GM12865 (cell line): ENCODE data around the gene HPSE2.
"Not testable (repeated sequence)": the region's sequence is repeated elsewhere in the genome, so short reads cannot be mapped to it uniquely, and the experiment has no call there.

Experiments
- DNase-seq: peaks from one replicate; pipeline ENCODE4 v3.0.0; 2010; ENCODE audit warnings: low read depth
- H3K4me3 ChIP-seq: 2 replicates; pipeline ENCODE4 v1.5.1; 2011; ENCODE audit warnings: mild to moderate bottlenecking, low read depth, low read length, control low read depth
- TF ChIP-seq, protein P1 (sequence below): IDR thresholded peaks from 2 replicates; pipeline ENCODE4 v1.5.1; 2011; ENCODE audit warnings: low read length, control low read depth, low read depth, inconsistent platforms; ENCODE audit not compliant: insufficient read depth; ENCODE audit errors: missing control alignments

HPSE2 gene

DNA sequence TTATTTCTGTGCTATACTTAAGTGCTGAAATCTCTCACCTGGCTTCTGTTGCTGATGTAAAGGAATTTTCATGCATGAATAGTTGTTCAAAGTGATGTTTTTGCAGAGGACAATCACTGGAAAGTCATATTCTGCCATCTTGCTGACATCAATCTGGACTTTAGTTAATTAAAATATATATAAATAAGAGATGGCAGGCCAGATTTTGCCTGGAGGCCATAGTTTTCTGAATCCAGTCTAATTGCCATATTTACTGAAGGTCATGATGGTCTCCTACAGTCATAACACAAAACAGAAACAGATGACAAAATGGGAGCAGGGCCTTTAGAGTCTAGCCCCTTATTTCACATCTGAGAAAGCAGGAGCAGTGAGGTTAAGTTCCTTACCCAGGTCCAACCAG lies 228.2 kb downstream of the HPSE2 start:
- no peak overlapping the region for H3K4me3 ChIP-seq
- DNase-seq, result no peak
- TF ChIP-seq, protein P1, sequence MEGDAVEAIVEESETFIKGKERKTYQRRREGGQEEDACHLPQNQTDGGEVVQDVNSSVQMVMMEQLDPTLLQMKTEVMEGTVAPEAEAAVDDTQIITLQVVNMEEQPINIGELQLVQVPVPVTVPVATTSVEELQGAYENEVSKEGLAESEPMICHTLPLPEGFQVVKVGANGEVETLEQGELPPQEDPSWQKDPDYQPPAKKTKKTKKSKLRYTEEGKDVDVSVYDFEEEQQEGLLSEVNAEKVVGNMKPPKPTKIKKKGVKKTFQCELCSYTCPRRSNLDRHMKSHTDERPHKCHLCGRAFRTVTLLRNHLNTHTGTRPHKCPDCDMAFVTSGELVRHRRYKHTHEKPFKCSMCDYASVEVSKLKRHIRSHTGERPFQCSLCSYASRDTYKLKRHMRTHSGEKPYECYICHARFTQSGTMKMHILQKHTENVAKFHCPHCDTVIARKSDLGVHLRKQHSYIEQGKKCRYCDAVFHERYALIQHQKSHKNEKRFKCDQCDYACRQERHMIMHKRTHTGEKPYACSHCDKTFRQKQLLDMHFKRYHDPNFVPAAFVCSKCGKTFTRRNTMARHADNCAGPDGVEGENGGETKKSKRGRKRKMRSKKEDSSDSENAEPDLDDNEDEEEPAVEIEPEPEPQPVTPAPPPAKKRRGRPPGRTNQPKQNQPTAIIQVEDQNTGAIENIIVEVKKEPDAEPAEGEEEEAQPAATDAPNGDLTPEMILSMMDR, result no peak

- TF ChIP-seq, protein P1, result no peak
Observed at GRCh38 chr10:99005254-99005653, 230.4 kb downstream of the HPSE2 start.

DNA sequence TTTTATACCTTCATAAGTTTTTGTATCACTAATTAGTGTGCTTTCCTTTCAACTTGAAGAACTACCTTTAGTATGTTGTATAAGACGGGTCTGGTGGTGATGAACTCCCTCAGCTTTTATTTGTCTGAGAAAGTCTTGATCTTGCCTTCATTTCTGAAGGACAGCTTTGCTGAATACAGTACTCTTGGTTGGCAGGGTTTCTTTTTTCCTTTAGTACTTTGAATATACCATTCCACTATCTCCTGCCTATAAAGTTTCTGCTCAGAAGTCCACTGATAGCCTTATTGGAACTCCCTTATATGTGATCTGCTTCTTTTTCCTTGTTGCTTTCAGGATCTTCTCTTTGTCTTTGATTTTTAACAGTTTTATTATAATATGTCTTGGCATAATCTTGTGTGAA lies 230.9 kb downstream of the HPSE2 start:
- no peak overlapping the region for H3K4me3 ChIP-seq
- DNase-seq, result no peak
- TF ChIP-seq, protein P1, result no peak

More at GRCh38 chr10:99005254-99005653, 230.4 kb downstream of the HPSE2 start:
- no peak for DNase-seq
- no peak overlapping the region for H3K4me3 ChIP-seq

GRCh38 chr10:99002392-99002791 lies 233.3 kb downstream of the HPSE2 start:
- DNase-seq, result no peak
- TF ChIP-seq, protein P1, result no peak

DNA sequence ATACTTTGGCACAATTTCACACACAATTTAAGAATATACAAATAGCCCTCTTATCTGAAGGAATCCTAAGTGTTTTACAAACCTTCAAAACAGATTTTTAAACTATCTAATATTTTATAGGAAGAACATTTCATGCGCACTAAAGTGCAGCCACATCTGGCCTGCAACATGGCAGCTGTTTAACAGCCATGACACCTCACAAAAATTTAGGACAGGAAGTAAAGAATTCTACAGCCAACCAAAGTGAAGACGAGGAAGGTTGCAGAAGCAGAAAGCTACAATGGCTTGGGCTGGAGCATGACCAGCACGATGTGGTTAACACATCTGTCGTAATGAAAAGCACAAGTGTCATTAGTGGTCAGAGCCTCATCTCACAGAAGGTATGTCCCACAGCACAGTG lies 238.1 kb downstream of the HPSE2 start:
- TF ChIP-seq, protein P1, result no peak
- no peak overlapping the region for H3K4me3 ChIP-seq
- no peak for DNase-seq

More at GRCh38 chr10:99002392-99002791, 233.3 kb downstream of the HPSE2 start:
- no peak overlapping the region for H3K4me3 ChIP-seq

GRCh38 chr10:98994030-98994429 lies 241.6 kb downstream of the HPSE2 start:
- H3K4me3 ChIP-seq, result no peak overlapping the region
- DNase-seq, result peak; percentile 11
- TF ChIP-seq, protein P1, result no peak

DNA sequence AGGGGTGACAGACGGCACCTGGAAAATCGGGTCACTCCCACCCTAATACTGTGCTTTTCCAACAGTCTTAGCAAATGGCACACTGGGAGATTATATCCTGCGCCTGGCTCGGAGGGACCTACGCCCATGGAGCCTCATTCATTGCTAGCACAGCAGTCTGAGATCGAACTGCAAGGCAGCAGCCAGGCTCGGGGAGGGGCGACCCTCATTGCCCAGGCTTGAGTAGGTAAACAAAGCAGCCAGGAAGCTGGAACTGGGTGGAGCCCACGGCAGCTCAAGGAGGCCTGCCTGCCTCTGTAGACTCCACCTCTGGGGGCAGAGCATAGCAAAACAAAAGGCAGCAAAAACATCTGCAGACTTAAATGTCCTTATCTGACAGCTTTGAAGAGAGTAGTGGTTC lies 251.9 kb downstream of the HPSE2 start:
- not testable (repeated sequence) for DNase-seq, H3K4me3 ChIP-seq
